Peyer's patch (tissue), 4 donors: ENCODE results near the gene ADAM12. TPM values are rescaled to one million over a fixed set of nuclear protein-coding genes. Genes with fewer than 3 reads are reported as not detected.

Experiments used
- DNase-seq, 3 donors: peaks; one replicate each; pipeline ENCODE4 v3.0.0-alpha.2; 2017 to 2019
- H3K27ac ChIP-seq, 4 donors: fragments of 200-600 bp; sonication (generic); one replicate each; pipeline ENCODE4 v1.5.1; 2016 to 2019
- H3K27me3 ChIP-seq, 2 donors: fragments of 200-600 bp; sonication (generic); one replicate each; pipeline ENCODE4 v1.5.1; 2019
- H3K36me3 ChIP-seq, 3 donors: fragments of 200-600 bp; sonication (generic); one replicate each; pipeline ENCODE4 v1.5.1; 2016 to 2019
- H3K4me1 ChIP-seq, 4 donors: fragments of 200-600 bp; sonication (generic); one replicate each; pipeline ENCODE4 v1.5.1; 2016 to 2019
- H3K4me3 ChIP-seq, 4 donors: fragments of 200-600 bp; sonication (generic); 1 replicate in 3 of 4; 2 replicates in 1 of 4; pipeline ENCODE4 v1.5.1; 2016 to 2019; ENCODE audit warnings: mild to moderate bottlenecking in 1 of 4
- H3K9me3 ChIP-seq, 4 donors: fragments of 200-600 bp; sonication (generic); one replicate each; pipeline ENCODE4 v1.5.1; 2016 to 2019; ENCODE audit warnings: mild to moderate bottlenecking in 1 of 4
- CTCF ChIP-seq, 6 experiments: fragments of 450-650 bp in 4 of 6; fragments of 200-600 bp in 2 of 6; sonication (generic) in 1 of 6; IDR thresholded peaks; one replicate each; pipeline ENCODE4 v1.5.1; 2017 to 2019; ENCODE audit warnings: antibody characterized with exemption in 6 of 6, mild to moderate bottlenecking in 3 of 6, moderate library complexity in 1 of 6
- POLR2A ChIP-seq, 2 donors: fragments of 450-650 bp; IDR thresholded peaks; one replicate each; pipeline ENCODE4 v1.5.1; 2017; ENCODE audit warnings: antibody characterized with exemption in 2 of 2, mild to moderate bottlenecking in 2 of 2, moderate library complexity in 2 of 2
- total RNA-seq, 4 donors: library from RNA; depleted of rRNA; stranded (reverse); fragments of >200 nt; gene quantifications; one replicate each; pipeline ENCODE4 v1.1.0, GENCODE V29; 2016

ADAM12 gene
- total RNA-seq, 4 donors from 2014 or later = 0.13 to 2.5 (median 0.66) TPM

GRCh38 chr10:126423732-126424491 is 35.6 kb upstream of the ADAM12 start:
- no peak for DNase-seq
- Histone ChIP-seq H3K9me3 (peaks cover 0 to 10% (median 4%) of the 10 kb centered on the region in 4 donors), H3K4me3 (no peak overlapping the region), H3K4me1 (no peaks in the 10 kb centered on the region), H3K36me3 (no peaks in the 10 kb centered on the region), H3K27ac (no peak overlapping the region), H3K27me3 (no peaks in the 10 kb centered on the region)
- TF ChIP-seq POLR2A (IDR thresholded peaks at IDR 0.05) (no peak), CTCF (IDR thresholded peaks at IDR 0.05) (no peak)

GRCh38 chr10:126422567-126422966 is 34.3 kb upstream of the ADAM12 start:
- Histone ChIP-seq H3K27ac (no peak overlapping the region), H3K36me3 (no peaks in the 10 kb centered on the region), H3K9me3 (peaks cover 0 to 10% (median 4%) of the 10 kb centered on the region in 4 donors), H3K27me3 (no peaks in the 10 kb centered on the region), H3K4me3 (no peak overlapping the region), H3K4me1 (no peaks in the 10 kb centered on the region)
- TF ChIP-seq POLR2A (IDR thresholded peaks at IDR 0.05) = no peak
- no peak for TF ChIP-seq CTCF (IDR thresholded peaks at IDR 0.05)
- no peak for DNase-seq

- H3K27me3 ChIP-seq = no peaks in the 10 kb centered on the region
- H3K4me3 ChIP-seq = no peak overlapping the region
Measured at GRCh38 chr10:126421756-126422256, 33.5 kb upstream of the ADAM12 start.

GRCh38 chr10:126420567-126421300 is 32.5 kb upstream of the ADAM12 start:
- Histone ChIP-seq H3K27me3 (no peaks in the 10 kb centered on the region), H3K4me1 (no peaks in the 10 kb centered on the region), H3K36me3 (no peaks in the 10 kb centered on the region), H3K27ac (no peak overlapping the region), H3K9me3 (peaks cover 0 to 10% (median 4%) of the 10 kb centered on the region in 4 donors), H3K4me3 (no peak overlapping the region)
- DNase-seq = no peak
- TF ChIP-seq POLR2A (IDR thresholded peaks at IDR 0.05) (no peak), CTCF (IDR thresholded peaks at IDR 0.05) (no peak)

More at GRCh38 chr10:126421756-126422256, 33.5 kb upstream of the ADAM12 start:
- H3K36me3 ChIP-seq = no peaks in the 10 kb centered on the region
- H3K4me1 ChIP-seq = no peaks in the 10 kb centered on the region
- H3K9me3 ChIP-seq = peaks cover 0 to 10% (median 4%) of the 10 kb centered on the region in 4 donors
- no peak for DNase-seq
- TF ChIP-seq POLR2A (IDR thresholded peaks at IDR 0.05) (no peak), CTCF (IDR thresholded peaks at IDR 0.05) (no peak)
- H3K27ac ChIP-seq = no peak overlapping the region

- no peaks in the 10 kb centered on the region for H3K36me3 ChIP-seq
- TF ChIP-seq CTCF (IDR thresholded peaks at IDR 0.05) = no peak
- no peak overlapping the region for H3K27ac ChIP-seq
- H3K4me1 ChIP-seq = no peaks in the 10 kb centered on the region
- no peaks in the 10 kb centered on the region for H3K27me3 ChIP-seq
- no peak overlapping the region for H3K4me3 ChIP-seq
- no peak for DNase-seq
- no peaks in the 10 kb centered on the region for H3K9me3 ChIP-seq
Measured at GRCh38 chr10:126417220-126417825, 29.0 kb upstream of the ADAM12 start.
